ENCODE results near the gene MYCBP2.
"Not testable (repeated sequence)": the region's sequence is repeated elsewhere in the genome, so short reads cannot be mapped to it uniquely, and the experiment has no call there.

Gene MYCBP2

GRCh38 chr13:77289851-77290250 lies 37.0 kb downstream of the MYCBP2 start:
- DNase-seq: no peak

GRCh38 chr13:77285632-77286031 lies 41.3 kb downstream of the MYCBP2 start:
- DNase-seq: not testable (repeated sequence)

- DNase-seq: no peak
These were observed 41.8 kb downstream of the MYCBP2 start for GRCh38 chr13:77285098-77285497.

- no peak for DNase-seq
These were observed 52.8 kb downstream of the MYCBP2 start for GRCh38 chr13:77274126-77274525.

- no peak for DNase-seq
These were observed 57.8 kb downstream of the MYCBP2 start for GRCh38 chr13:77269141-77269540.

GRCh38 chr13:77267362-77267761 lies 59.5 kb downstream of the MYCBP2 start:
- DNase-seq: no peak

GRCh38 chr13:77265336-77265735 lies 61.6 kb downstream of the MYCBP2 start:
- no peak for DNase-seq

GRCh38 chr13:77262198-77262597 lies 64.7 kb downstream of the MYCBP2 start:
- DNase-seq: no peak

- DNase-seq: no peak
These were observed 75.9 kb downstream of the MYCBP2 start for GRCh38 chr13:77250975-77251374.

GRCh38 chr13:77245224-77245623 lies 81.7 kb downstream of the MYCBP2 start:
- DNase-seq: not testable (repeated sequence)

GRCh38 chr13:77239312-77239711 lies 87.6 kb downstream of the MYCBP2 start:
- no peak for DNase-seq

GRCh38 chr13:77235456-77236022 lies 91.4 kb downstream of the MYCBP2 start:
- no peak for DNase-seq

GRCh38 chr13:77233159-77233558 lies 93.7 kb downstream of the MYCBP2 start:
- no peak for DNase-seq

GRCh38 chr13:77230560-77230959 lies 96.3 kb downstream of the MYCBP2 start:
- DNase-seq: no peak

GRCh38 chr13:77225946-77226345 lies 100.9 kb downstream of the MYCBP2 start:
- no peak for DNase-seq

- no peak for DNase-seq
These were observed 104.0 kb downstream of the MYCBP2 start for GRCh38 chr13:77222909-77223308.

GRCh38 chr13:77222000-77222690 lies 104.7 kb downstream of the MYCBP2 start:
- DNase-seq: no peak

- DNase-seq: no peak
These were observed 107.5 kb downstream of the MYCBP2 start for GRCh38 chr13:77219401-77219800.

- no peak for DNase-seq
These were observed 108.6 kb downstream of the MYCBP2 start for GRCh38 chr13:77218274-77218673.

- DNase-seq: no peak
These were observed 111.4 kb downstream of the MYCBP2 start for GRCh38 chr13:77215543-77215942.

GRCh38 chr13:77213644-77214043 lies 113.2 kb downstream of the MYCBP2 start:
- DNase-seq: no peak

GRCh38 chr13:77207943-77208342 lies 119.0 kb downstream of the MYCBP2 start:
- no peak for DNase-seq

GRCh38 chr13:77198995-77199394 lies 127.9 kb downstream of the MYCBP2 start:
- DNase-seq: not testable (repeated sequence)

- DNase-seq: no peak
These were observed 130.8 kb downstream of the MYCBP2 start for GRCh38 chr13:77196052-77196618.

All from effector CD4-positive, alpha-beta T cell (primary cell).